ENCODE data around the gene TH.

DNA sequence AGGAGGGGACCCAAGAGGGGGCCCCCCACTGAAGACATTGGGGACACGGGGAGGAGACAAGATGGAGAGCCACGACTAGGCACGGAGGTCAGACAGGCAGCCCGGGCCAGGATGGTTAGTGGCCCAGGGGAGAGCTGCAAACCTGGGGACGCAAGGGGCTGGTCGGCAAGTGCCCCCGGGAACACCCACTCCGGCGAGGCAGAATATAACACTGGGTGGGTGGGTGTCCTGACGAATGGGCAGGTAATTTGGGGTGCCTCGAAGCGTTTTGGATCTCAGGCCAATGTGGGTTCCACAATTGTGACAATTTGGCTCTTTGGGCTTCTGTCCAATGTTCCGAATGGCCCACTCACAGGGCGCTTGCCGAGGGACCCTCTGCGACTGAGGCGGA, 42.3 kb downstream of the TH start:
- TF ChIP-seq, protein P1, sequence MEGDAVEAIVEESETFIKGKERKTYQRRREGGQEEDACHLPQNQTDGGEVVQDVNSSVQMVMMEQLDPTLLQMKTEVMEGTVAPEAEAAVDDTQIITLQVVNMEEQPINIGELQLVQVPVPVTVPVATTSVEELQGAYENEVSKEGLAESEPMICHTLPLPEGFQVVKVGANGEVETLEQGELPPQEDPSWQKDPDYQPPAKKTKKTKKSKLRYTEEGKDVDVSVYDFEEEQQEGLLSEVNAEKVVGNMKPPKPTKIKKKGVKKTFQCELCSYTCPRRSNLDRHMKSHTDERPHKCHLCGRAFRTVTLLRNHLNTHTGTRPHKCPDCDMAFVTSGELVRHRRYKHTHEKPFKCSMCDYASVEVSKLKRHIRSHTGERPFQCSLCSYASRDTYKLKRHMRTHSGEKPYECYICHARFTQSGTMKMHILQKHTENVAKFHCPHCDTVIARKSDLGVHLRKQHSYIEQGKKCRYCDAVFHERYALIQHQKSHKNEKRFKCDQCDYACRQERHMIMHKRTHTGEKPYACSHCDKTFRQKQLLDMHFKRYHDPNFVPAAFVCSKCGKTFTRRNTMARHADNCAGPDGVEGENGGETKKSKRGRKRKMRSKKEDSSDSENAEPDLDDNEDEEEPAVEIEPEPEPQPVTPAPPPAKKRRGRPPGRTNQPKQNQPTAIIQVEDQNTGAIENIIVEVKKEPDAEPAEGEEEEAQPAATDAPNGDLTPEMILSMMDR (IDR thresholded peaks at IDR 0.05): no peak
- TF ChIP-seq EP300 (IDR thresholded peaks at IDR 0.05) (no peak), POLR2A (IDR thresholded peaks at IDR 0.05) (no peak)

Data from upper lobe of left lung (tissue), 4 donors.